ENCODE results near the gene MYBPHL.

GRCh38 chr1:109262231-109263055, 44.4 kb downstream of the MYBPHL start:
- TF ChIP-seq CTCF (IDR thresholded peaks at IDR 0.05 in 4 of 5, conservative IDR thresholded peaks at IDR 0.05 in 1 of 5) (no peak), POLR2A (IDR thresholded peaks at IDR 0.05) (no peak)
